ENCODE measurements around the gene GRAMD1A.

Gene GRAMD1A

DNA sequence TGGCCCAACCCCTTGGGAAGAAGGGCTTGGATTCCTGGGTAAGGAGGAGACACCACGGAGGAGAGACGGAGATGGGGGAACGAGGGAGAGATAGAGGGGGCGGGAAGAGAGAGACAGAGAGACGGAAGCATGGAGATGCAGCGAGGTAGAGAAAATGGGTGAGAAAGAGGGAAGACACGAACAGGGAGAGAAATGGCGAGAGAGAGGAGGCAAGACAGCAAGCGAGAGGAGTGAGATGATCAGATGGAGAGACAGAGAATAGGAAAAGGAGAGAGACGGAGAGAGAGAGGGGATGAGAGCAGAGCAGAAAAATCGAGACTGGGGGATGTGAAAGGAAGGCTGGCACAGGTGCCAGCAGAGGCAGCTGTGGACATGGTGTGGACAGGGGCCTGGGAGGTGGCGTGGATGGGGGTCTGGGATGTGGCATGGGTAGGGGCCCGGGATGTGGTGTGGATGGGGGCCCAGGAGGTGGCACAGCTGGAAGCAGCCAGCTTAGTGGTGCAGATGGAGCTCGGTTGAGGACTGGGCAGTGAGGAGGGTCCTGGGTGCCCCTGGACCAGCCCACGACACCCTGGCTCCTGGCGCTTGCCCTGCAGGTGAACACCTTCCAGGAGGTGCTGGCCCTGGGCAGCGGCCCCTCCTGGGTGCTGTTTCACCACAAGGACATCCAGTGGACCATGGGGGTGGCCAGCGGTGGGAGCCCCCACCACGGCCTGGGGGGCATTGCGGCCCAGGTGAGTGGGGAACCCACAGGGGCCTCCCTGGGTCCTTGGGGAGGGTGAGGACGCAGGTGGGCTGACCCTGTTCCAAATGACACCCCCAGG is 75.3 kb downstream of the GRAMD1A start:
- no peak for DNase-seq (ENCODE audit: low read depth)

DNA sequence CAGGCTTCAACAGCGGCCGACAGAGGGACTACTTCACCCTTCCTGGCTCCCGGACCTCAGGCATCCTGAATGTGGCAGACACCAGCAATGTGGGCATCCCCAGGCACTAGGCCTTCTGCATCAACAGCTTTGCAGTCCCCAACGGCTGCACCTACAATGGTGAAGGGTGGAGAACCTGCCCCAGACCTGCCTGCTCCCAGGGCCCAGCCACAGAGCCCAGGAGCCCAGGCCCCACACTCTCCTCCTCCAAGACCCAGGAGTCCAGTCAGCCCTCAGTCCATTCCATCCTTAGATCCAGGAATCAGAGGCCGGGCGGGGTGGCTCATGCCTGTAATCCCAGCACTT is 75.9 kb downstream of the GRAMD1A start:
- DNase-seq (ENCODE audit: low read depth), result no peak
